ENCODE data around the gene OSMR.

OSMR gene

DNA sequence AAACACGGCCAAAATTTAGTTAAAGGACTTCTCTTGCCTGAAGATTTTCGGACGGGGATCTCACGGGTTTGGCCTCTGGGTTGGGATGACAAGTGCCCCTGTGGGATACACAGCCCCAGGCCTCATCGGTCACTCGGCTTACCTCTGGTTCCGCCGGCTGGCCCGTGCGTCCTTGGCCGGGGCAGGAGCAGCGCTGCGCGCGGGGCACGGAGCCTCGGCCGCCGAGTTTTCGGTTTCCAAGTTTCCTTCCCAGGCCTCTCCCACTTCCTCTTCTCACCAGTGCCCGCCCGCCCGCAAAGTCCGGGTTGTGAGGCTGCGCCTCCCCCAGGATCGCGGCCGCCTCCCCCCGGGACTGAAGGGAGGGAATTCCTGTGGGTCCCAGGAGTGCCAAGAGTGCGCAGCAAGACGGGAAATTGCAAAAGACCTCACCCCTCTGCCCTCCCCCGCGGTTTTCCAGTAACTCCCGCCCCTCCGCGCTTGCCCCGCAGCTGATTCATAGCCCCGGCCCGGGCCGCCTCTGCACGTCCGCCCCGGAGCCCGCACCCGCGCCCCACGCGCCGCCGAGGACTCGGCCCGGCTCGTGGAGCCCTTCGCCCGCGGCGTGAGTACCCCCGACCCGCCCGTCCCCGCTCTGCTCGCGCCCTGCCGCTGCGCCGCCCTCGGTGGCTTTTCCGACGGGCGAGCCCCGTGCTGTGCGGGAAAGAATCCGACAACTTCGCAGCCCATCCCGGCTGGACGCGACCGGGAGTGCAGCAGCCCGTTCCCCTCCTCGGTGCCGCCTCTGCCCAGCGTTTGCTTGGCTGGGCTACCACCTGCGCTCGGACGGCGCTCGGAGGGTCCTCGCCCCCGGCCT lies at the start of gene OSMR:
Gene OSMR, plus strand, starts transcription at position 487 of the 853 bp plus-strand sequence. CDS start 23,033 bp downstream, outside the sequence.
- peak; percentile 43 to 53 for DNase-seq

DNA sequence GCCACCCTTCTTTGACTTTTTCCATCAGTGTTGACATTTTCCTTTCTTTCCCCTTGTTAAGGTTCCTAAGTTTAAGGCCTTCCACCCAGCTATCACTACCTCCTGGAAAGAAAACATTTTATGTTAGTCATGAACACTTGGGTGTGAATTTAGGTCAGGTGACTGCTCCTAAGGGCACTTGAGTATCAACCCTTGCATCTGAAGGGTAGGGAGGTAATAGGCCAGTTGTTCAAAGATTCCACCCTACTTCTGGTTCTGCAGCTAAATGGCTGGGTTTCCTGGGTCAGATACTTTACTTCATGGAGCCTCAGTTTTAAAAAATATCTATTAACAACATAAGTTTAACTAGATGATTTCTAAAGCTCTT lies 49.1 kb upstream of the OSMR start:
- no peak for DNase-seq

DNA sequence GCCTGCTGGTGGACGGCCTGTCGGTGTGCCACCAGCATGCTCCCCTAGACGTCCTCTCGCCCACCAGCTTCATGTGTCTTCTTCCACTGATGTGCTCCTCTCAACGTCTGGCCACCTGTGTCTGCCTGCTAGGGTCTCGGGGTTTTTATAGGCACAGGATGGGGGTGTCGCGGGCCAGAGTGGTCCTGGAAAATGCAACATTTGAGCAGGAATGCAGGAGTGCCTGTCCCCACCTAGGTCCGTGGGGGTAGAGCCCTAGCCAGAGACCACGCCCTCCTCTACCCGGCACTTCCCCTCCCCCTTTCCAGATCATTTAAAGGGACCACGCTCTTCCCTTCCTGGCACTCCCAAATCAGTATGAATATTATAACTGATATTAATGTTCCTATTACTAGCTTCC lies 48.0 kb upstream of the OSMR start:
- no peak for DNase-seq

DNA sequence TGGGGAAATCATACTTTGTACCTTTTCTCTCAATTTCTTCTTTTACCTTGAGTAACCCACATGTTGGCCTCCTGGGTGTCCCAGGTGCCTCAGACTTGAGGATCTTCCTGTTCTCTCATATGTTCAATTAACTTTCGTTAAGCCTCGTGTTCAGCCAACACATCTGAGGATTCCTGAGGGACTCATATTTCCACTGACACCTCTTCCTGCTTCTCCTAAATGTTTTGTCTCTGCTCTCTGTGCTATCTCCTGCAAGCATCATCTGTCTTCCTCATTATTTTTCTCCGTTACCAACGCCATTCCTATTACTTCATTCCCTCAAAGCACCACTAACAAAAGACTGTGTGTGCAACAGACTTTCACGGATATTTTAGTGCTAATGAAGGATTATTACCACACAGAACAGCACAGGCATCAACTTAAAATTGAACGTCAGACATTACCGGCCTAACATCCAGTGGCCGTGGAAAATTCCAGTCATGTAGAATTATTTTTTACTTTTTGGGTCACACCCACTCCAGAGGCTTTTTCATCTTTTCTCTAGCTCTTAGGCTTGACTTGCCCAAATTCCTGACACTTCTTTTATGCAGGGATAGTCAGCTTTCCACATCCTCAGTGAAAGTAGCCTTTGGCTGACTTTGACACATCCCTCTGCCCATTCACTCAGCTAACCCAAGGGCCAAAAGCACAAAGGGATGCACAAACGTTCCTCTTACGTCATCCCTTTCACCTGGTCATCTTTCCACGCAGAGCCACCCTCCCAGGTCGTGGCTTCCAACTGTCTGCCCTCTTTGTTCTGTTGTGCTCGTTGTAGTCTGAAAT lies 46.0 kb upstream of the OSMR start:
- no peak for DNase-seq

DNA sequence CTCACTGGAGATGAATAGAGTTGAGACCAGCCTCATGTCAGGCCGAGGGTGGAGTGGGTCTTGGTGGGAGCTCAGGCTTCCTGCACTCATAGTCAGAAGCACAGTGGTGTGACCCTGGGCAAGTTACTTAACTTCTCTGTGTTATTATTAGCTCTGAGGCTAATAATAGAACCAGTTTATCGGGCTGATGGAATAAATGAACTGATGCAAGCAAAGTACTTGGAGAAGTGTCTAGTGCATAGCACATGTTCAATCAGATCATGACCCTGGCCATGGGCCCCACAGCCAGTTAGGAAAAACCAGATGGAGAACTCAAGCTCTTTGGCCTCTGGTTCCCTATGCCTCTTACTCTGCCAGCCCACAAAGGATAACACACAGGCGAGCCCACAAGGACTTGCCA lies 45.3 kb upstream of the OSMR start:
- no peak for DNase-seq

DNA sequence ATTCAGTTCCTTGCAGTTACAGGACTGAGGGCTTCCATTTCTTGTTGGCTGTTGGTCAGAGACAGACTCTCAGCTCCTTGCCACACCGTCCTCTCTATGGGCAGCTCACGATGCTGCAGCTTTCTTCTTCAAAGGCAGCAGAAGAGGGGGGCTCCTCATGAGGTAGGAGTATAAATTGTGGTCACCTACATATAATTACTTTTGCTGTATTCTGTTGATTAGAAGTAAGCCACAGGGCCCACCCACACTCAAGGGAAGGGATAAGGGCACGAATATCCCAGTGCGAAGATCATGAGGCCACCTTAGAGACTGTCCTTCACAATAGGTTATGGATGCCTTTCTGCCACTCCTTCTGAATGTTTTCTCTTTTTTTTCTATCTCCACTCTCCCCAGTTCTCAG lies 43.7 kb upstream of the OSMR start:
- DNase-seq, result no peak

DNA sequence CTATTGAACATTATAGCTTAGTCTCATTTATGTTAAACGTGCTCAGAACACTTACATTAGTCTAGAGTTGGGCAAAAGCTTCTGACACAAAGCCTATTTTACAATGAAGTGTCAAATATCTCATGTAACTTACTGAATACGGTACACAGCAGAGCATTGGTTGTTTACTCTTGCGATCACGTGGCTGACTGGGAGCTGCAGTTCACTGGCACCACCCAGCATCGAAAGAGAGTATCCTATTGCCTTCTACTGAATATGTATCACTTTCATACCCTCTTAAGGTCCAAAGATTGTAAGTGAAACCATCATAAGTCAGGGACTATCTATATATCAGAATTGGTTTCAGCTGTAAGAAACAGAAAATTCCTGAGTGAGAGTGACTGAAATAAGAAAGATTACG lies 42.6 kb upstream of the OSMR start:
- DNase-seq, result no peak

DNA sequence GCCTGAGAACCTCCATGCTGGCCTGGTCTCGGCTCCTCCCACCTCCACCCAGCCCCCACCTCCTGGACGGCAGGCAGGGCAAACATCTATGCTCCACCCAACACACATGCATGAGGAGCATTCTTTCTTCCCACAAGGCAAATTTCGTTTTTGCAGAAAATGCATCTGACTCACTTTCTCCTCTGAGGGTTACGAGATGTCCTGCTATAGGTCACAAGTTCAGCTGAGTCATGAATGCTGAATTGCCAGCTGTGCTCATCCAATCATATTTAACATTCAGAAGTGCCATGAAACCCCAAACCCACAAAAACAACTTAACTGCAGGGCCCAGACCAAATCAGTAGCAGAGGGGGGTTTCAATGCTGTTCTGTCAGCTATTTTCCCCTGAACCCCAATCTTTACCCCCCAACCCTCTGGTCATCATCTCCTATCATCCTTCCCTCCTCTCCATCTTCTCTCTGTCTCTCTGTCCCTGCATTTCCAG lies 39.0 kb upstream of the OSMR start:
- peak; percentile 23 to 36 for DNase-seq

DNA sequence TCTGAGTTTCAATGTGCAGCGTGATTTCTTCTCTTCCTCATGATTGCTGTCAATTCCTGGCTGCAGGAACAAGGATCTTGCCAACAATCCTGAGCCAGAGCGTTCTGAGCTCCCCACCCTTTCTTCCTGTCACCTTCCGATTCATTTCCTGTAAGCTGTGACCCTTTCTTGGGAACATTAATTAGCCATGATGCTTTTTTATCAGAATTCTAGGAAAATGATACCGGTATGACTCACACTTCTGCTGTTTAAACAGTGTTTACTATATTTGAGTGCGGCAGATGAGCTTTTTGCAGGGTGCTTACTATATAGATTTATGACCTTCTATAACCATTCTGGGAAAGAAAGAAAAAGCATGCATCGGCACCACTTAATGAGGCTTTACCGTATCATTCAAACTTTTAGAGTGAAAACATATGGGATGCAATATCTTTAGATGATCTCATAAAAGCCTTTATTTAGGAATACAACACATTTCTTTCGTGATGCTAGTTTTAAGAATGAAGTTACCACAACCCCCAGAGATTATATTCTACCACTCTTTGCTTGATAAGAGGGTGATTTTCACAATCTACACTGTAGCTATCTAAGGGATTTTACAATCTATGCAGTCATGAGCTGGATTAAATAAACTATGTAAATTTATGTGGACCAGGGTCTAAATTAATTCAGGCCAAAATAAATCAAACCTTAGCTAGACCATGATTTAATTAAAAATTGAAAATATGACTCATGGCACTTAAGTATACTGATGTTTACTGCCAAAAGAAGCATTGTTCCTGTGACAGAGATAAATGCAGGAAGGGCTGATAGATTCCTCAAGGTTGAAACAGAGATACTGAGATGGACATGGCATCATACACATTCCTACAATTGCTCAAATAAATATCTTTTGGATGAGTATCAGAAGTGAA lies 38.0 kb upstream of the OSMR start:
- no peak for DNase-seq

DNA sequence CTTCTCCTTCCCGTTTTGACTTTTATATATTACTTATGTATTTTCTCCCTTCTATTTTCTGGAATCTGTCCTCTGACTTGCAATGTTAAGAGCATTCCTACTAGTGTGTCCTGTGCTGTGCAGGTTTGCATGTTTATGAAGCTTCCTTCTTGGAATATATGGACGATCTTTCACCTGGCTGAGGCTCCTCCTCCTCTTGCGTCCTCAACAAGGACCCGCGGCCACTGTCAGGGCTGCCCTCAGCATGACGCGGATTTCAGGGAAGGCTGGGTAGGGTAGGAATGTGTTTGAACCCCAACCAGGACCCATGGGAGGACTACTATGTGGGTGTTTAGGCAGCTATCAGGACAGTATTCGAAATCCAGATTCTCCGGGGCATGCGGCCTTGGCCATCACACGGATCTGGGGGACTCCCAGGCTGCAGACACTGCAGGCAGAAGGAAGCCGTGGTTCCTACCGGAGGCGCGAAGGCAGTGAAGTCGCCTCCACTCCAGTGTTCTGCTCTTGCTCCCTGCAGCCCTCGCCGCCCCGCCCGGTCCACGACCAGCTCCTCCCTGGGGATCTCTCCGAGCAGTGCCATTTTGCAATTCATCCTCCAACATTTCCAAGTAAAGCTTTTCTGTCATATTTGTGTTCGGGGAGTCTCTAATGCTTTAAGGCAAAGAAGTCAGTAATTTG lies 37.0 kb upstream of the OSMR start:
- DNase-seq, result no peak

DNA sequence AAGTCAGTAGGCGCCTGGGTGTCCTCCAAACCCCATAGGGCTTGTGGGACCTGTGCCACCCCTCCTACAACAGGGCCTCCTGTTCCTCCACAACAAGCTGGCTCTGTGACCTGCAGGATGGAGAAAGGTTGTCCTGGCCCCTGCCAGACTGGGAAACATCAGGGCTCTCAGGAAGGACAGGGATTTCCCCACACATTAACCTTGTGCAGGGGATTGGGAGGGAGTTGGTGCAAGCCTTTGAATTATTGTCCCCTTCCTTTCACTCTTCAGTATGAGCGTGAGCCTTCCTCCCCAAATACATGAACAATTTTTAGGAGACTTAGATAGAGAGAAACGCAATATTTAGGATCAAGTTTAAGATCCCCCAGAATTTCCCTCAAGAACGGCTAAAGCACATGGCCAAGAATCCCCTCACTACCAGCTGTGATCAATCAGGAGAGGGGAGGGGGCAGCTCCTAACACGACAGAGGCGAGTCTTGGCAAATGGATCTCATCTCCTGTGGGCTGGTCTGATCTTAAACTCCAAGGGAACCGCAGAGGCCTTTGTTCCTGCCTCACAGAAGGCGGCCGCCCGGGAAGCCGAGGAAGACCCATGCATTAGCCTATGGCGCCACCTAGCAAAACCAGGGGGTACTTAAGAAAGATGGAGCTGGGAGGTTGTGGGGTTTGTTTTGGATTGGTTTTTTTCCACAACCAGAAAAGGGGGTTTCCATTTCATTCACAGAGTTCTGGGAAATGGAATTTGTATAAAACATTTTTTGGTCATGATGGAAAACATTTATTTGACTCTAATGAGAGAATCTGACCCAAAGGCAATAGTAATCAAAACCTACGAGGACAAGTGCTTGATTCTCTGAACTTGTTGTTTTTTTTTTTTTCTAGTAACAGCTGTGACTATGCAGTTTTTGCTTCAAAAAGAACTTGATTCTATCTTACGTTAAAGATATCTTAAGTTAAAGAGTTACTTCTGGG lies 36.1 kb upstream of the OSMR start:
- peak; percentile 71 to 72 for DNase-seq

DNA sequence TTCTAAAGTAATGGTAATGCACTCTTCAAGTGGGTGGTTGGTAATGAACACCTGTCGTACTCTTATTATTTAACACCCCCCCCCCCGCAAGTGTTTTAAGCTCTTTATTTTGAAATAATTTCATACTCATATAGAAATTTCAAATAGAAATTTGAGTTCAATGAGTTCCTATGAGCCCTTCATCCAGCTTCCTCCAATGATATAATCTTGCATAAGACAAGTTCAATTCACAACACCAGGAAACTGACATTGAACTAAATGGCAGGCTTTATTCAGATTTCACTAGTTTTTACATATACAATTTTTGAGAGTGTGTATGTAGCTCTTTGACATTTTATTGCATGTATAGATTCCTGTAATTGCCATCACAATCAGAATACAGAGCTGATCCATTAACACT lies 30.9 kb upstream of the OSMR start:
- no peak for DNase-seq

DNA sequence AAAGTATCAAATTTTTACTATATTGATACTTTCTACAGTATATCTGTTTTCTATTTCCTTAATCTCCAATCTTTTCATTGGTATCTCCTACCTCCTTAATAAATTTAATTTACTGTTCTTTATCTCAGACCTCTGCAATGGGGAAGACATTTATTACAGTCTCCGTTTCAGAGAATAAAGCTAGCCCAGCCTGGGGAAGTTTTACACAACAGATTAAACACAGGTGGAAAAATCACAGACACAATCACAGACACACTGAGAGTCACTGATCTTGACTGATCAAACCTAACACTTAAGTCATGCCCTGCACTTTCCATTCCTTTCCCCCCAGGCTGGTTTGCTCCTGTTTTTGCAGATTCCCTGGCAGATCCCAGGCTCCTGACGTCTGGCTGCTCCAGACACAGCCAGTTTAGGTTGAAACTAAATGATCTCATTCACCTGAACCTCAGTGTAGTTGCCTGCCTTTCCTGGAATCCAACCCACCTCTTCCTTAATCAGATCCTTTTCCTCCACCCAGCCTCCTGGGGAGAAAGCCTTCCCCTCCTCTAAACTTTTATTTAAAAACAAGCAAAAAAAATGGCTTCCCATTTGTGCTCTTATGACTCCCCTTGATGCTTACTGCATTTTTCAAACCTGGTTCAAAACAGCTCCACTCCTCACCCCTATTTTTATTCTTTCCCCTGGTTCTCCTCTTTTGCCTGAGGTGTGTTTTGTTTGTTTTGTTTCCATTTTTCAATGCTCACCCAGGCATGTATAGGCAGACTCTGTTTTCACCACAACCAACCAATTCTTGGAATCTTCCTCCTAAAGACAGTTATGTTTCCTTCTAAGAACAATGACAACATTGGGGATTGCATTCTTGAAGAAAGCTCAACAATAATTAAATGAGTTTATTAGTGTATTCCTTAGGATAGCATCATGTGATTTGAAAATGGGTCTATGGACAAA lies 29.5 kb upstream of the OSMR start:
- DNase-seq, result no peak

DNA sequence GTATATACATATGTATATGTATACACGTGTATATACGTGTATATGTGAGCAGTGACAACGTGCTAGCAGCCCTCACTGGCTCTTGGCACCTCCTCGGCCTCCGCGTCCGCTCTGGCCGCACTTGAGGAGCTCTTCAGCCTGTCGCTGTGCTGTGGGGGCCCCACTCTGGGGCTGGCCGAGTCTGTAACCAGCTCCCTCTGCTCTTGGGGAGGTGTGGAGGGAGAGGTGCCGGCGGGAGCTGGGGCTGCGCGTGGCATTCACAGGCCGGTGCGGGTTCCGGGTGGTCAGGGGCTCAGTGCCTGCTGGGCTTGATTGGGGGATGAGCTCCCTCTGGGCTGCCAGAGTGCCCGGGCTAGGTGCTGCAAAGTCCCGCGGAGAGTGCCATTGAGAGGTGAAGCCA lies 24.1 kb upstream of the OSMR start:
- no peak for DNase-seq

DNA sequence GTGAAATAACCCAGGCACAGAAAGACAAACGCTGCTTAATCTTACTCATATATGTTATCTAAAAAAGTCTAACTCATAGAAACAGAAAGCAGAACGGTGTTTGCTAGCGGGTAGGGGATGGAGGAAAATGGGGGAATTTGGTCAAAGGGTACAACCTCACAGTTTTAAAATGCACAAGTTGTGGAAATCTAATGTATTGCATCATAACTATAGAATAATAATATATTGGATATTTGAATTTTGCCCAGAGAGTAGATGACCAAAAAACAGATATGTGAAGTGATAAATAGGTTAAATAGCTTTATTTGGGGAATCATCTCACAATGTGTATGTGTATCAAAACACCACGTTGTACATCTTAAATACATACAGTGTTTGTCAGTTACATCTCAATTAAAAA lies 22.3 kb upstream of the OSMR start:
- no peak for DNase-seq

DNA sequence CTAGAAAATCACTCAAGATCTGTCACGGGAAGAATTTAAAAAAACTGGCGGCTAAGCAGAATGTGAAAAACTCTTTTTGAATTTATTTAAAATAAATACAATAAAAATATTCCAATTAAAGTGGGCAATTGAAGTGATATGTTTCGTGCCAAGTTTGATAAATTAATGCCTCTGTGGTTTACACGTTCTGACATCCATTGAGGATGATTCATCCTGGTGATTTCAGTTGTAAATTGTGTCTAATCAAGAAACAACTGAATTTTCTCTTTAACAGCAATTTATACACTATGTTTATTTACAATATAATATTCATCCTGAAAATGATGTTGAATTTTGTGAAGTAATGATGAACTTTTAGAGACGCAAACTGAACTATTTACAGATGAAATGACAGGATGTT lies 21.0 kb upstream of the OSMR start:
- no peak for DNase-seq

DNA sequence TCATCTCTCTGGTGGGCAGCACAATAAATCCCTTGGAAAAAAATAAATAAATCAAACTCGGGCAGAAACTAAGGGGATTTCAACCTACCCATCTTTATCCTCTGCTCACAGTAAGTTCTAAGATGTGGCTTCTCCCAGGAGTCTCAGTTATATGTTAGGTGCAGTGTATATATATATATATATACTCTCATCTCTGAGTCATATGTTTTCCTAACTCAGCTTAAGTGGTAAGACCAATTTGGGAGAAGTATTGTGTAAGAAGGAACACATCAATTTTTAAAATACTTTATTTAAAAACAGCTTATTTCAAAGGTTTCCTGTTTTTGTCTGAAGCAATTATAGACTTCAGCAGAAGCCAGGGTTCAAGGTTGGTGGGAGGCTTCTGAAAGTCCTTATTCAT lies 20.3 kb upstream of the OSMR start:
- DNase-seq, result no peak

DNA sequence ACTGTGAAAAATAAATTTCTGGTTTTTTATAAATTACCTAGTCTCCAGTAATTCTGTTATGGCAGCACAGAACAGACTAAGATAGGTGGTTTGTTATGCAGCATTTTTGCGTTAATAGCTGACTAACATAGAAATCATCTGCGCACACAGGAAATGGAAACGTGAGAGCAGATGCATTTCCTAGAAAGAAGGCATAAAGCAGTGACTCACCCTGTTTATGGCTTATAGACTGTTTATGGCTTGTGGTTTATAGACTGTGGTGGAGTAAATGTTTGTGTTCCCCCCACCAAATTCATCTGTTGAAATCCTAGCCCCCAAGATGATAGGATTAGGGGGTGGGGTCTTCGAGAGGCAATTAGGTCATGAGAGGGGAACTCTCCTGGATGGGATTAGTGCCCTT lies 18.3 kb upstream of the OSMR start:
- no peak for DNase-seq

DNA sequence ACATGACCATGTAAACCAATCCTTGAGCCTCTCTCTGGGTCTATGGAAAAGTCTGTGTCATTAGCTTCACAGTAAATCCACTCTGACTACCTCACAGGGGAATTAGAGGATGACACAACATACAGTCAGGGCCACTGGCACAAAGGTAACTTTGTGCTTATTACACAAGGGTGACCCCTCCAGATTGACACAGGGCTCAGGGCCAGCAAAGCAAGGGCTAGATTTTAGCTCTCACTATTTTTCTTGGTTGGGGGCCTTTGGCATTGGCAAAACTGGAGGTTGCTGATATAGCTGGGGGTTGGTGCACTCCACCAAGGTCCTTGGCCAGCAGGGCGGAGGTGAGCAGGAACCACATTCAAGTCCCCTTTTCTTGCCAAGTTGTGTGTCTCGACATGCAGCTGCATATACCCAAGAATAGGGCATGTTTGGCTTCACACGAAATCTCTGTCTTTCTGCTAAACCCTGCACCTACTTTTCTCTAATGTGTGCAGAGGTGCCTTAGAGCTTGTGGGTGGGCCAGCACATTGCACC lies 15.2 kb upstream of the OSMR start:
- no peak for DNase-seq

DNA sequence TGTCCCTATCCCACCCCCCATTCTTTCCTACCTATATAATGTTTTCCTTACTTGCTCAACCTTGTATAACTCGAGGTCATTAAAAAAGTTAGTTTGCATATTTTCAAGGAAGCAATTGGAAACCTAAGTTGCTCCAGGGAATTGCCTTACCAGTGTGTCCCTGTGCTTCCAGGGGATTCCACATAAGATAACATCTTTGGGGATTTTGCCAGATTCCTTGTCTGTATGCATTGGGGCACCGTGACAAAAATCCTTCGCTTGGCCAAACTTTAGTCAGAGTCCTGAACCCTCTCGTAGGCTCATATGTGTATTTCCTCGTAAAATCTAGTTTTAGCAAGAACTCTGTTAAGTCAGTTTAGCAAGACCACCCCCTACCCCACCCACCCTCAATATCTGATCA lies 14.7 kb upstream of the OSMR start:
- no peak for DNase-seq

Data from activated T-cell treated with anti-CD3 and anti-CD28 coated beads, Interleukin-2, amount 50 U/mL, for 48 hours (primary cell).